K562 (cell line): ENCODE measurements around the gene DAPK1. TPM values are rescaled to one million over a fixed set of nuclear protein-coding genes. Genes with fewer than 3 reads are reported as not detected.

Experiments
- ADNP ChIP-seq: fragments of 200-800 bp; sonication (Bioruptor generic); IDR thresholded peaks from 2 replicates; pipeline ENCODE4 v1.6.1; 2016; ENCODE audit warnings: missing genetic modification characterization, missing compliant biosample characterization
- CBX3 ChIP-seq, 2 experiments: IDR thresholded peaks; 1 replicate in 1 of 2; 2 replicates in 1 of 2; pipeline ENCODE4 v1.6.1; 2012; ENCODE audit warnings: inconsistent platforms in 2 of 2, low read length in 2 of 2, borderline replicate concordance in 1 of 2, control low read depth in 1 of 2
- CBX5 ChIP-seq: IDR thresholded peaks from 2 replicates; pipeline ENCODE4 v1.6.1; 2014; ENCODE audit warnings: low read depth, borderline replicate concordance
- EGR1 ChIP-seq: fragments of 450-650 bp; conservative IDR thresholded peaks from 2 replicates; pipeline ENCODE4 v1.6.1; 2017; ENCODE audit warnings: mild to moderate bottlenecking
- FUS ChIP-seq: fragments of 200-400 bp; formaldehyde crosslinking; optimal IDR thresholded peaks from 2 replicates; pipeline ENCODE3; 2017; ENCODE audit warnings: low read depth, low read length
- GATAD2A ChIP-seq: fragments of 450-650 bp; IDR thresholded peaks from 2 replicates; pipeline ENCODE4 v1.6.1; 2017
- GATAD2B ChIP-seq: fragments of 450-650 bp; IDR thresholded peaks from 2 replicates; pipeline ENCODE4 v1.6.1; 2017; ENCODE audit warnings: mild to moderate bottlenecking, borderline replicate concordance
- JUND ChIP-seq, 2 experiments: IDR thresholded peaks; 2 replicates in 1 of 2; 3 replicates in 1 of 2; pipeline ENCODE4 v1.6.1; 2011; ENCODE audit warnings: borderline replicate concordance in 2 of 2, low read depth in 2 of 2, low read length in 2 of 2, improper control_type of control experiment in 1 of 2, missing biosample characterization in 1 of 2, missing genetic modification characterization in 1 of 2, missing genetic modification reagents in 1 of 2
- KDM4B ChIP-seq, 2 experiments: fragments of 450-650 bp in 1 of 2; sonication (generic) in 1 of 2; IDR thresholded peaks; 2 replicates each; pipeline ENCODE4 v1.6.1; 2016 to 2017; ENCODE audit warnings: borderline replicate concordance in 2 of 2, antibody characterized with exemption in 1 of 2, low read depth in 1 of 2, mild to moderate bottlenecking in 1 of 2
- MECOM ChIP-seq: fragments of 250-450 bp; sonication (Bioruptor Pico); IDR thresholded peaks from 2 replicates; pipeline ENCODE4 v1.8.0; 2022; ENCODE audit warnings: inconsistent platforms
- MYC ChIP-seq, 2 experiments: fragments of 250-450 bp in 1 of 2; sonication (Bioruptor Pico) in 1 of 2; IDR thresholded peaks; 2 replicates each; pipeline versions ENCODE4 v1.5.1 to v1.6.1; 2012 to 2021; ENCODE audit warnings: low read depth in 2 of 2, borderline replicate concordance in 1 of 2, improper control_type of control experiment in 1 of 2, low read length in 1 of 2, mild to moderate bottlenecking in 1 of 2, moderate library complexity in 1 of 2
- TAF7 ChIP-seq: fragments of 450-650 bp; IDR thresholded peaks from 2 replicates; pipeline ENCODE4 v1.6.1; 2016; ENCODE audit warnings: missing genetic modification characterization, missing compliant biosample characterization
- ZBTB8A ChIP-seq: fragments of 450-650 bp; IDR thresholded peaks from 2 replicates; pipeline ENCODE4 v1.6.1; 2018; ENCODE audit warnings: mild to moderate bottlenecking, moderate library complexity; ENCODE audit not compliant: partially characterized antibody
- ZNF668 ChIP-seq: fragments of 250-450 bp; sonication (Bioruptor Pico); IDR thresholded peaks from 2 replicates; pipeline ENCODE4 v1.8.0; 2022; ENCODE audit warnings: mild to moderate bottlenecking, inconsistent platforms
- ZNF699 ChIP-seq: fragments of 250-450 bp; sonication (Bioruptor Pico); IDR thresholded peaks from 2 replicates; pipeline ENCODE4 v1.8.0; 2021; ENCODE audit warnings: mild to moderate bottlenecking, moderate library complexity; ENCODE audit not compliant: insufficient replicate concordance
- polyA plus RNA-seq, 8 experiments: library from polyadenylated mRNA; depleted of rRNA in 4 of 8; stranded (reverse) in 5 of 8; unstranded in 3 of 8; fragments of >200 nt; fragmentation: Nextera tagmentation in 2 of 8; fragmentation: Illumina TruSeq in 1 of 8; extraction: Ambion mirVana in 2 of 8; extraction: Trizol in 1 of 8; gene quantifications; 2 replicates each; pipeline versions ENCODE4 v1.2.1 to v1.2.3, GENCODE V29; 2011 to 2014; ENCODE audit warnings: inconsistent platforms in 1 of 8, missing spikeins in 1 of 8
- total RNA-seq, 7 experiments: library from RNA; depleted of rRNA in 6 of 7; stranded (reverse); fragments of >200 nt in 6 of 7; fragmentation: Illumina TruSeq in 2 of 7; extraction: Trizol in 2 of 7; gene quantifications; 2 replicates each; pipeline versions ENCODE4 v1.2.1 to v1.2.3, GENCODE V29; 2011 to 2021; ENCODE audit warnings: low replicate concordance in 1 of 7
- TF ChIP-seq, protein P1 (sequence below): IDR thresholded peaks from 2 replicates; pipeline ENCODE4 v1.6.1; 2016; ENCODE audit warnings: missing genetic modification characterization, missing compliant biosample characterization
- TF ChIP-seq, protein P2 (sequence below): fragments of 250-450 bp; sonication (Bioruptor Pico); IDR thresholded peaks from 2 replicates; pipeline ENCODE4 v1.8.0; 2021; ENCODE audit warnings: borderline replicate concordance, mild to moderate bottlenecking, moderate library complexity; ENCODE audit not compliant: poor library complexity, severe bottlenecking
- TF ChIP-seq, protein P3 (sequence below): fragments of 450-650 bp; IDR thresholded peaks from 2 replicates; pipeline ENCODE4 v1.6.1; 2017; ENCODE audit warnings: mild to moderate bottlenecking, moderate library complexity
- TF ChIP-seq, protein P4 (sequence below): fragments of 150-350 bp; IDR thresholded peaks from 2 replicates; pipeline ENCODE4 v1.6.1; 2014; ENCODE audit warnings: low read depth, mild to moderate bottlenecking, low read length, borderline replicate concordance

Gene DAPK1
- total and polyA plus RNA-seq, 9 of the 15 experiments (the other 6 are each of a cell fraction or from before 2014, with no cell fraction given) = 1.7 to 26.4 (median 15.8) TPM

DNA sequence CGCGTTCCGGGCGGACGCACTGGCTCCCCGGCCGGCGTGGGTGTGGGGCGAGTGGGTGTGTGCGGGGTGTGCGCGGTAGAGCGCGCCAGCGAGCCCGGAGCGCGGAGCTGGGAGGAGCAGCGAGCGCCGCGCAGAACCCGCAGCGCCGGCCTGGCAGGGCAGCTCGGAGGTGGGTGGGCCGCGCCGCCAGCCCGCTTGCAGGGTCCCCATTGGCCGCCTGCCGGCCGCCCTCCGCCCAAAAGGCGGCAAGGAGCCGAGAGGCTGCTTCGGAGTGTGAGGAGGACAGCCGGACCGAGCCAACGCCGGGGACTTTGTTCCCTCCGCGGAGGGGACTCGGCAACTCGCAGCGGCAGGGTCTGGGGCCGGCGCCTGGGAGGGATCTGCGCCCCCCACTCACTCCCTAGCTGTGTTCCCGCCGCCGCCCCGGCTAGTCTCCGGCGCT is at the start of gene DAPK1 (continued):
- TF ChIP-seq, protein P1, sequence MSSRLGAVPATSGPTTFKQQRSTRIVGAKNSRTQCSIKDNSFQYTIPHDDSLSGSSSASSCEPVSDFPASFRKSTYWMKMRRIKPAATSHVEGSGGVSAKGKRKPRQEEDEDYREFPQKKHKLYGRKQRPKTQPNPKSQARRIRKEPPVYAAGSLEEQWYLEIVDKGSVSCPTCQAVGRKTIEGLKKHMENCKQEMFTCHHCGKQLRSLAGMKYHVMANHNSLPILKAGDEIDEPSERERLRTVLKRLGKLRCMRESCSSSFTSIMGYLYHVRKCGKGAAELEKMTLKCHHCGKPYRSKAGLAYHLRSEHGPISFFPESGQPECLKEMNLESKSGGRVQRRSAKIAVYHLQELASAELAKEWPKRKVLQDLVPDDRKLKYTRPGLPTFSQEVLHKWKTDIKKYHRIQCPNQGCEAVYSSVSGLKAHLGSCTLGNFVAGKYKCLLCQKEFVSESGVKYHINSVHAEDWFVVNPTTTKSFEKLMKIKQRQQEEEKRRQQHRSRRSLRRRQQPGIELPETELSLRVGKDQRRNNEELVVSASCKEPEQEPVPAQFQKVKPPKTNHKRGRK (tag) = no peak
- no peak for TF ChIP-seq MECOM
- TF ChIP-seq ZNF668 (CRISPR knock-in tag) = no peak
- TF ChIP-seq, protein P2, sequence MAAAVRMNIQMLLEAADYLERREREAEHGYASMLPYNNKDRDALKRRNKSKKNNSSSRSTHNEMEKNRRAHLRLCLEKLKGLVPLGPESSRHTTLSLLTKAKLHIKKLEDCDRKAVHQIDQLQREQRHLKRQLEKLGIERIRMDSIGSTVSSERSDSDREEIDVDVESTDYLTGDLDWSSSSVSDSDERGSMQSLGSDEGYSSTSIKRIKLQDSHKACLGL (CRISPR knock-in tag) = no peak
- TF ChIP-seq JUND (IDR thresholded peaks at IDR 0.05; ENCODE audit: borderline replicate concordance, low read depth, low read length) = no peak
- no peak for TF ChIP-seq JUND (tag; IDR thresholded peaks at IDR 0.05; ENCODE audit: borderline replicate concordance, low read depth, low read length)
- TF ChIP-seq CBX3 (IDR thresholded peaks at IDR 0.05; ENCODE audit: borderline replicate concordance in 1 of 2, low read length in 2 of 2) = no peak
- TF ChIP-seq MYC (IDR thresholded peaks at IDR 0.05; ENCODE audit: low read depth, low read length) = no peak
- TF ChIP-seq MYC (CRISPR knock-in tag; IDR thresholded peaks at IDR 0.05; ENCODE audit: borderline replicate concordance, low read depth) = no peak
- TF ChIP-seq ZBTB8A = no peak
- no peak for TF ChIP-seq TAF7 (tag)
- TF ChIP-seq EGR1 = peak; percentile 94
- TF ChIP-seq ADNP = 0 out of 2 replicates have a peak, but pooled peaks have one; percentile 23
- TF ChIP-seq, protein P3, sequence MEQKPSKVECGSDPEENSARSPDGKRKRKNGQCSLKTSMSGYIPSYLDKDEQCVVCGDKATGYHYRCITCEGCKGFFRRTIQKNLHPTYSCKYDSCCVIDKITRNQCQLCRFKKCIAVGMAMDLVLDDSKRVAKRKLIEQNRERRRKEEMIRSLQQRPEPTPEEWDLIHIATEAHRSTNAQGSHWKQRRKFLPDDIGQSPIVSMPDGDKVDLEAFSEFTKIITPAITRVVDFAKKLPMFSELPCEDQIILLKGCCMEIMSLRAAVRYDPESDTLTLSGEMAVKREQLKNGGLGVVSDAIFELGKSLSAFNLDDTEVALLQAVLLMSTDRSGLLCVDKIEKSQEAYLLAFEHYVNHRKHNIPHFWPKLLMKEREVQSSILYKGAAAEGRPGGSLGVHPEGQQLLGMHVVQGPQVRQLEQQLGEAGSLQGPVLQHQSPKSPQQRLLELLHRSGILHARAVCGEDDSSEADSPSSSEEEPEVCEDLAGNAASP = no peak
- no peak for TF ChIP-seq CBX5
- 0 out of 2 replicates have a peak, but pooled peaks have one; percentile 38 for TF ChIP-seq GATAD2B
- no peak for TF ChIP-seq GATAD2A
- TF ChIP-seq, protein P4, sequence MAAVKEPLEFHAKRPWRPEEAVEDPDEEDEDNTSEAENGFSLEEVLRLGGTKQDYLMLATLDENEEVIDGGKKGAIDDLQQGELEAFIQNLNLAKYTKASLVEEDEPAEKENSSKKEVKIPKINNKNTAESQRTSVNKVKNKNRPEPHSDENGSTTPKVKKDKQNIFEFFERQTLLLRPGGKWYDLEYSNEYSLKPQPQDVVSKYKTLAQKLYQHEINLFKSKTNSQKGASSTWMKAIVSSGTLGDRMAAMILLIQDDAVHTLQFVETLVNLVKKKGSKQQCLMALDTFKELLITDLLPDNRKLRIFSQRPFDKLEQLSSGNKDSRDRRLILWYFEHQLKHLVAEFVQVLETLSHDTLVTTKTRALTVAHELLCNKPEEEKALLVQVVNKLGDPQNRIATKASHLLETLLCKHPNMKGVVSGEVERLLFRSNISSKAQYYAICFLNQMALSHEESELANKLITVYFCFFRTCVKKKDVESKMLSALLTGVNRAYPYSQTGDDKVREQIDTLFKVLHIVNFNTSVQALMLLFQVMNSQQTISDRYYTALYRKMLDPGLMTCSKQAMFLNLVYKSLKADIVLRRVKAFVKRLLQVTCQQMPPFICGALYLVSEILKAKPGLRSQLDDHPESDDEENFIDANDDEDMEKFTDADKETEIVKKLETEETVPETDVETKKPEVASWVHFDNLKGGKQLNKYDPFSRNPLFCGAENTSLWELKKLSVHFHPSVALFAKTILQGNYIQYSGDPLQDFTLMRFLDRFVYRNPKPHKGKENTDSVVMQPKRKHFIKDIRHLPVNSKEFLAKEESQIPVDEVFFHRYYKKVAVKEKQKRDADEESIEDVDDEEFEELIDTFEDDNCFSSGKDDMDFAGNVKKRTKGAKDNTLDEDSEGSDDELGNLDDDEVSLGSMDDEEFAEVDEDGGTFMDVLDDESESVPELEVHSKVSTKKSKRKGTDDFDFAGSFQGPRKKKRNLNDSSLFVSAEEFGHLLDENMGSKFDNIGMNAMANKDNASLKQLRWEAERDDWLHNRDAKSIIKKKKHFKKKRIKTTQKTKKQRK = no peak
- no peak for TF ChIP-seq KDM4B (IDR thresholded peaks at IDR 0.05; ENCODE audit: borderline replicate concordance in 2 of 2, low read depth in 1 of 2)
- no peak for TF ChIP-seq ZNF699 (CRISPR knock-in tag)
- no peak for TF ChIP-seq FUS
